NCI-H82 treated with DMSO at 0.1 percent for 48 hours (cell line): Measurements from ENCODE around the gene PRKN.

ENCODE experiments used
- DNase-seq: peaks from one replicate; lab custom pipeline; 2025; ENCODE audit not compliant: unreplicated experiment; lab: John Stamatoyannopoulos, UW

Gene PRKN

GRCh38 chr6:162331911-162332310 is 395.7 kb downstream of the PRKN start:
- DNase-seq, result no peak

- DNase-seq, result no peak
These were observed 401.7 kb downstream of the PRKN start for GRCh38 chr6:162325826-162326225.

- DNase-seq, result no peak
These were observed 402.5 kb downstream of the PRKN start for GRCh38 chr6:162325051-162325450.

GRCh38 chr6:162315291-162315690 is 412.3 kb downstream of the PRKN start:
- no peak for DNase-seq

GRCh38 chr6:162313922-162314660 is 413.5 kb downstream of the PRKN start:
- DNase-seq, result no peak

GRCh38 chr6:162307865-162308264 is 419.7 kb downstream of the PRKN start:
- no peak for DNase-seq

GRCh38 chr6:162306616-162307015 is 420.9 kb downstream of the PRKN start:
- DNase-seq, result no peak

GRCh38 chr6:162301128-162301527 is 426.4 kb downstream of the PRKN start:
- no peak for DNase-seq

- no peak for DNase-seq
These were observed 433.5 kb downstream of the PRKN start for GRCh38 chr6:162294029-162294428.

- no peak for DNase-seq
These were observed 434.7 kb downstream of the PRKN start for GRCh38 chr6:162292915-162293314.

GRCh38 chr6:162290846-162291465 is 436.6 kb downstream of the PRKN start:
- DNase-seq, result no peak

- no peak for DNase-seq
These were observed 437.6 kb downstream of the PRKN start for GRCh38 chr6:162289972-162290371.

GRCh38 chr6:162273986-162274385 is 453.6 kb downstream of the PRKN start:
- DNase-seq, result no peak

- DNase-seq, result no peak
These were observed 455.6 kb downstream of the PRKN start for GRCh38 chr6:162271922-162272321.

GRCh38 chr6:162270966-162271365 is 456.6 kb downstream of the PRKN start:
- no peak for DNase-seq

- no peak for DNase-seq
These were observed 459.9 kb downstream of the PRKN start for GRCh38 chr6:162267641-162268040.

- no peak for DNase-seq
These were observed 460.4 kb downstream of the PRKN start for GRCh38 chr6:162267126-162267525.

- DNase-seq, result no peak
These were observed 463.0 kb downstream of the PRKN start for GRCh38 chr6:162264581-162264980.

GRCh38 chr6:162262466-162263196 is 464.9 kb downstream of the PRKN start:
- DNase-seq, result no peak

GRCh38 chr6:162261598-162261997 is 466.0 kb downstream of the PRKN start:
- no peak for DNase-seq

GRCh38 chr6:162260027-162260426 is 467.5 kb downstream of the PRKN start:
- DNase-seq, result no peak

- DNase-seq, result no peak
These were observed 468.9 kb downstream of the PRKN start for GRCh38 chr6:162258647-162259046.
